GDM1 (cell line): ENCODE data around the gene CDH23.

ENCODE experiments used
- DNase-seq: peaks from one replicate; lab custom pipeline; 2025; lab: John Stamatoyannopoulos, UW

Gene CDH23

DNA sequence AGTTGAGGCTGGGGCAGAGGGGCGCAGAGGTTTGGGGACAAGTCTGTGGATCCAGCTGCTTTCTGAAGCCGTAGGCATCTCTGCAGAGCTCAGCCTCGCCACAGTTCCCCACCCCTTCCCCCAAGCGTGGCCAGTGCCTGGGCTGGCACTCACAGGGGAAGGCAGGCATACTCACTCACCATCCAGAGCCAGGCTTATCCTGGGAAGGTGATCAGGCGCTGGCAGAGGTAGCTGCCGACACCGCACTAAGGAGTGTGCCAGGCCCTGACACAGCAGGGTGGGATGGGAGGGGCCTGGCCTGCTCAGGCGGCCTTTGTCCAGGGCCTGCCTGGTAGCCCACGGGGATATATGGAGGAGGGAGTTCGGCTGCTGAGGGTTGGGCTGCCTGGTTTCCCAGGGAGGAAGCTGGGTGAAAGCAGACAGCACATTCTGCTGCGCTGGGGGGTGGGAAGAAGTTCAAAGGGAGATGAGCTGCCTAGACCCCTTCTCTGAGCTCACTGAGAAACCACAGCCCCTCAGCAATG, 360.7 kb downstream of the CDH23 start:
- no peak for DNase-seq

DNA sequence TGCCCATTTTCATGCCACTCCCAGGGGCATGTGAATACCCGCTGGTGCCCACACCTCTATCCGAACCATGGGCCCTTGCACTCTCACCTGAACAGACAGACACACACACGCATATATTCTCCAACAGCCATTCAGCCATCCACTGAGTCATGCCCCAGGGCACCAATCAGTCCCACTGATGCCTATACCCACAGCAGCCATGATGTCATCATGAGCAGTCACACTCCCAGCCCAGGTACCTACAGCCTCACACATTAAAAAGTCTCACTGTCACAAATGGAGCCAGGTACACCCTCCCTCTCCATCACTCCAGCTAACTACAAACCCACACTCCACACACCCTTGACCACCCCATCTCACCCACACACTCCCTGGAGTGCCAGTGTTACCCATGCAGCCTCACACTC, 364.4 kb downstream of the CDH23 start:
- no peak for DNase-seq

- DNase-seq = no peak
Observed at GRCh38 chr10:71761541-71762113, 364.9 kb downstream of the CDH23 start.

GRCh38 chr10:71762324-71762723, 365.6 kb downstream of the CDH23 start:
- no peak for DNase-seq

DNA sequence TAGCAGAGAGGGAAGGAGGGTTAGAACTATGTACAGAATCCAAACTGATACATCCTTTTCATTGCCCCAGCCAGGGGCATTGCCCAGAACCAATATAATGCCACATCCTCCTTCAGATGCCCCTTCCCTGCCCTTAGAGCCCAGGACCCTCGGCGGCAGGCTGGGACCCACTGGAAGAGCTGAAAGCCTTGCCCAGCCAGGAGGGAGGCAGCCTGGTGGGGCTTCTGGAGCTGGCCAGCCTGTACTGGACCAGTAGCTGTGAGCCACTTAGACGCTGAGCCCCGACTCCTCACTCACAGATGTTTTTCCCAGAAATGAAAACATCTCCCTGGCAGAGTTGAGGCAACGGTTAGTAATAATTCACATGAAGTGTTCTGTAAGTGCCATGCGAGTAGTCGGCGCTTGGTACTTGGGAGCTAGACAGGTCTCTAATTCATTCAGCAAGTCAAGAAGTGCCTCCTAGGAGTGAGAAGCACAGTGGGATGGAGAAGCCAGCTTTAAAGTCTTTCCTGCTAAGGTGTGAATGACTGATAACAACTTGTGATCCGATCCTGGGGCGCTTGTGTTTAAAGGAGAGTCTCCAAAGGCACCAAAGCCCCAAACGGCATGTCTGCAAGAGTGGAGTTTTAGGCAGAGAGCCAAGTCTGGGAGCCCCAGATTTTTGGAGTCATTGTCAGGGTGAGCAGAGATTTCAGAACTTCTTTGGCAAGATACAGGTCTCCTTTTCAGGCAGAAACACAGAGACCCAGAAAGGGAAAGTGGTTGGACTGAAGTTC, 366.8 kb downstream of the CDH23 start:
- DNase-seq = no peak

GRCh38 chr10:71765176-71765904, 368.6 kb downstream of the CDH23 start:
- no peak for DNase-seq

- DNase-seq = no peak
Observed at GRCh38 chr10:71765906-71766716, 369.4 kb downstream of the CDH23 start.

DNA sequence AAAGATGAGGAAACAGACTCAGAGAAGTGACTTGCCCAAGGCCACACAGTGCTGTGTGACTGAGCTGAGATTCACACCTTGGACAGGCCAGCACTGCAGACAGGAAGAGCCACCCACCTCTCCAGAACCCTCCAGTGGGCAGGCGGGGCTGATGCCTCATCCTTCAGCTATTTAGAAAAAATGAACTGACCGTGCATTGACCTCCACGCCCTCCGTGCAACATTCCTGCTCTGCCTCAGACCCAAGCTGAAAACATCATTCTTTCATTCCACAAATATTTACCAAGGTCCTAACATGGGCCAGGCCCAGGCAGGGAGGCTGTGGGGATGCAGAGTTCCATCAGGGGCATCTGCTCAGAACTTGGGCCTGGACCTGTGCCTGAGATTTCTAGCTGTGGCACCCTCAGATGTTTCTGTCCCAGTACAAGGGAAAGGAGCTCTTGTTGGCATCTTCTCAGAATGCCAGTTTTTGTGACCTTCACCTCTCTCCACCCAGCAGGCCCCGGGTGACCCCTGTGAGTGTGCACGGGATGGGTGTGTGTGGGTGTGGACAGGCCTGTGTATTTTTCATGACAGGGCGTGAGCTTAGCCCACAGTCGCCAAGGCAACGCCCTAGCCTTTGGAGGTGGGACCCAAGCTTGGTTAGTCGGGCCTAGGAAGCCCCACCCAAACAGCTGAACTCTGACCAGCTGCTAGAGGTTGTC, 370.1 kb downstream of the CDH23 start:
- DNase-seq = no peak

DNA sequence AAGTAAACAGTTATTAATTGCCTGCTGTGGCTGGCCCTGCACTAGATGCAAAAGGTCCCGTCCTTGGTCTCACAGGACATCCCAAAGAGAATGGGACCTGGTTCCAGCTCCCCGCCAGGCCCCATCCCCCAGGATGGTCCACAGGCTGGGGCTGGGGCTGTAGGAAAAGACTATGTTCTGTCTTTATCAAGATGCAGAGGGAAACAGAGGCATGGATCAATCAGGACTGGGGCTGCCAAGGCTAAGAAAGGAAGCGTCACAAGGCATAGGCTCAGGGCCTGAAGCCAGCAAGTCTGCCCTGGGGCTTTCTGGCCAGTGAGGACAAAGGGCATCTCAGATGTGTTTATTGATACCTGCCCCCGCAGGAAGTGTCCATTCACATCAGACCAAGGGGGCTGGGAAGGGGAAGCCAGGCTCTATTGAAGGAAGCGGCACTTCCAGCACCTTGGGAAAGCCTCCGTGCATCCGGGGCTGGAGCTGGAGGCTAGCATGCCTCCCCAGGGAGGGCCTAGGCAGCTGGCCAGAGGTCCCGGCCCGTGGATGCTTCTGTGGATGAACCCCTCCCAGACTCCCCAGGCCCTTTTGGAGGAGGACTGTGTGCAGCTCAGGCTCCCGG, 370.8 kb downstream of the CDH23 start:
- no peak for DNase-seq

DNA sequence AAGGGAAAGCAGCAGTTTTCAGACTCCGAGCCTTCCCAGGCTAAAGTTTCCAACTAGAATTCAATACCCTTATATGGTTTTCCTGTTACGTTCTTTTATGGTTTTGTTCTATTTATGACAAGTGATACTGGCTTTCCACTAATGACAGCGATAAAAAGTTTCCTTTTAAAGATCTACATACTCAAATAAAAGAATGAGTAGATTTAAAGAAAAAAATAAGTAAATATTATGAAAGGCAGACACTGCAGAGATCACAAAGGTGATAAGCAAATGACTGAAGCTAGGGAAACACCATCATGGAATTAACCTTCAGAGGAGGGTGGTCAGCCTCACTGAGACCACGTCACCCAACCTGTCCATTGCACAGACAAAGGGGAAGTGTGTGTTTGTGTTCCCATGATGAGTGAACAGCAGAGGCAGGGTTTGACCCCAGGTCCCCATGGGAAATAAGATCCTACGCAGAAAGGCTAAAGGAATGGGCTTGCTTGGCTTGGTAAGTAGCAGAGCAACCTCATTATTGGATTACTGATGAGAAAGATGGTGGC, 372.6 kb downstream of the CDH23 start:
- no peak for DNase-seq

- no peak for DNase-seq
Observed at GRCh38 chr10:71770255-71770654, 373.5 kb downstream of the CDH23 start.

GRCh38 chr10:71770789-71771188, 374.1 kb downstream of the CDH23 start:
- DNase-seq = no peak

DNA sequence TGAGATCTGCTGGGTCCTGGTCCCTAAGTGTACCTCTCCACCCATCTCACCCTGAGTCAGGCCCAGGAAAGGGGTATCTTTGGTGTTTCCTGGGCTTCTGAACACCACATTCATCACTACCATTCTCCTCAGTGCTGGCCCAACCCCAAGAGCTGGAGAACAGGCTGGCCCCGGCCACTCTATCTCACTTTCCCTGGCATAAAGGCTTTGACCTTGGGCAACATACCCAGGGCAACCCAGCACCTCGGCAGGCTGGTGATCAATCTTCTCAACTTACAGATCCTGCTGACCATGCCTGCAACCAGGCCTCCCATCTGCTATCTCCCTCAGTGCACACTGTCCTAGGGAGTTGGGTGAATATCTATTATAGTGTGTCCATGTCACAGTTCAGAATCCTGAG, 374.5 kb downstream of the CDH23 start:
- no peak for DNase-seq

- DNase-seq = no peak
Observed at GRCh38 chr10:71771821-71772617, 375.3 kb downstream of the CDH23 start.

GRCh38 chr10:71772832-71773220, 376.1 kb downstream of the CDH23 start:
- DNase-seq = no peak

DNA sequence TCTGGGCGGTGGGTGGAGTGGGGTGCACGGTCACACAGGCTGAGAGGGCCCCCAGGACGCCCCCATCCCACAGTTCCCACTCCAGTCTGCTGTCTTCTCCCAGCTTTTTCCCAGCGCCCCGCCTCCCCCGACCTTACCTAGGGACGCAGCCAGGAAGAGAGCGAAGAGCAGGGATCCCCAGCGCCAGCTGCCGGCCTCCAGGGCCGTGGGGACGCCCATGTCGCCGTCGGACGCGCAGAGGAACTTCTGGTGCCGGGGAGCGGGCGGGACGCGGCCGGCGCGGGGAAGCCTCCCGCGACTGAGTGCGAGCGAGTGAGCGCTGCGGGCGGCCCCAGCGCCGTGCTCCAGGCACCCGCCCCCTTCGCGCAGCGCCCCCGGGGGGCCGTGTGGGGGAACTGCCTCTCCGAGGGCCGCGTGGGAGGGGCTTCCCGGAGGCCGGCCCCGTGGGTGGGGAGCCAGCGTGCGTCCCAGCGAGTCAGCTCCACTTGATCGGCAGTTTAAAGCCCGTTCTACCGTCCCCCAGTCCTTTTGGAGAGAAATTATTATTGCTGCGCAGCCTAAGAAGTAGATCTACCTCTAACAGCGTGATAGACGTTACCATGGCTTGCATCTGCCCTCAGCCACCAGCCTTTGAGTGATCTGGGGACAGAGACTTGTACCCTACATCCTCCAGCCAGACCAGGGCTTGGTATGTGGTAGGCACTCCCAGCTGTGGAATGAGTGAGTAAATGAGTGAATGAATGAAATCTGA, 376.7 kb downstream of the CDH23 start, which contains the start of gene VSIR:
VSIR (minus strand) TSS at position 300 of the 751 bp plus-strand sequence; CDS start at position 219, 81 bp downstream.
- DNase-seq = peak; percentile 89

- DNase-seq = peak; percentile 67
Observed at GRCh38 chr10:71774916-71775702, 378.4 kb downstream of the CDH23 start.

DNA sequence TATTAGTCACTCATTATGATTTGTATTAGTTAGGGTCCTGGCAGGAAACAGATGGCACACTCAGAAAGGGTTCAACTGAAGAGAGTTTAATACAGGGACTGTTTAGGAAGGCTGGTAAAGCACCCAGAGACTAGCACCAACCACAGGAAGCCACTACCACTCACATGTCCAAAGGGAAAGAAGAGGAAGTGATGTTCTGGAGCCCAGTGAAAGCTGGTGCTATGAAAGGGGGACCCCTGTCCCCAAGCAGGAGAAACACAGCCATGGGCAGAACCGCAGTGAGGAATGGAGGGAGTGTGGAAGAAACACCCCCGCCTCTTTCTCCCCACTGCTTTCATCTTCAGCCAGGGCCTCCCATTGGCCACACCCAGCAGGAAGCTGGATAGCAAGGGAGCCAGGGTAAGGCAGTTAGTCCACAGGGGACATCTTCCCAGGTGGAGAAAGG, 379.8 kb downstream of the CDH23 start:
- peak; percentile 76 for DNase-seq
